GM18907 (cell line): ENCODE data around the gene TMPO.
"Not testable (repeated sequence)": the region's sequence is repeated elsewhere in the genome, so short reads cannot be mapped to it uniquely, and the experiment has no call there.

Source experiments
- ATAC-seq: cut with Tn5 transposase; IDR thresholded peaks from one replicate; pipeline ENCODE4 v1.9.1; 2021; ENCODE audit warnings: mild to moderate bottlenecking, moderate library complexity; ENCODE audit not compliant: unreplicated experiment

The TMPO gene

DNA sequence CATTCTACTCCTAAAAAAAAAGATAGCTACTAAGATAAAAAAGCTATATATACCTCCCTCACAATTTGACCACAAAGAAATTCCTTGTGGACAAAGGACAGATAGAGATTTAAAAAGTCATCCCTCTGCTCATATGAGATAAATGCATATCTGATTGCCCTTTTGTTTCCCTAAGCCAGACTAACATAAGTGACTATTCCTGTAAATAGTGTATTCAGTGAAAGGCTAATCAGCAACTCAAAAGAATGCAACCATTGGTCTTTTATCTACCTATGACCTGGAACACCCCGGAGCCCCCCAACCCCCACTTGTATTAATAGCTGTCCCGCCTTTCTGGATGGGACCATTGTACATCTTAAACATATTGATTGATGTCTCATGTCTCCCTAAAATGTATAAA is 6.3 kb upstream of the TMPO start:
- no peak for ATAC-seq

DNA sequence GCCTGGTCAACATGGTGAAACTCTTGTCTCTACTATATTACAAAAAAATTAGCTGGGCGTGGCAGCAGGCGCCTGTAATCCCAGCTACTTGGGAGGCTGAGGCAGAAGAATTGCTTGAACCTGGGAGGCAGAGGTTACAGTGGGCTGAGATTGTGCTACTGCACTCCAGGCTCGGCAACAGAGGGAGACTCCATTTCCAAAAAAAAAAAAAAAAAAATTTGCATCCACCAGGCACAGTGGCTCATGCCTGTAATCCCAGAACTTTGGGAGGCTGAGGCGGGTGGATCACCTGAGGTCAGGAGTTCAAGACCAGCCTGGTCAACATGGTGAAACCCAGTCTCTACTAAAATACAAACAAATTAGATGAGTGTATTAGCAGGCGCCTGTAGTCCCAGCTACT is 3.6 kb upstream of the TMPO start:
- not testable (repeated sequence) for ATAC-seq

DNA sequence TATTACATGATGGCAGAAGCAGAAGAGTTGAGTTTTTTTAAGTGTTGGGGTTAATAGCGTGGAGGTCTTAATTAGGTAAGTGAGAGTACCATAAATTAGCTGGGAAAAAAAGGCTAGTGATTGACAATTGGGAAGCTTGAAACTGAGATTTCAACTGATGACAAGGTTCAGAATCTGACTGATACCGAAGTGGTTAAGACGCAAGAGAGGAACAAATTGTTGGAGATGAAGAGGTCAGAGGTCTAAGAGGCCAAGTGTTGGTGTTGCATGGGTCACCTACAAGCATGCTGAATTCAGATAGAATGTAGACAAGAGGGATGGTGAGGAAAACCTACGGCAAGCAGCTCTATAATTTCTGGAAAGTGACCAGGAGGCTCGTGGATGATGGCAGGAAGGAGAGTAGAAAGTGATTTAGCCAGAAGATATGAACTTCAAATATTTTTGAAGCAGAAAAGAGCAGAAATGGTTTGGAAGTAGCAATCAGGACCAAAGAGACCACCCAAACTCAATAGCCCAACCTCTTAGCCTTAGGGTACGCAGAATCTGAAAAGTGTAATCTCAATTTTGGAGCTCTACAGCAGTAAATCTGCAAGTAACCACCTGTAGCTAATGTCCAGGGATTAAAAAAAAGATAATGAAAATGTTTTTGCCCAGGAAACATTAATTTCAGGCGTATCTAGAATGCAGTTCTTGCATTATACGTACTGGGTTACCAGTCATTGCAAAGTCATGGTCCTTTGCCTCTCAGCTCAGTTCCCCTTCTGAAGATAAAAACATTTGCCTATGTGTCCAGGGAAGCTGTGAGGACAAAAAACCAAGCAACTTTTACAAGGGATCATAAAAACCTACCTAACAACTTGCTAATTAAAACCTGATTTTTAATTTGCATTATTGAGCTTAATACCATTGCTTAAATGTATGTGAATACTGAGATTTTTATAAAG is 1.7 kb upstream of the TMPO start:
- ATAC-seq: no peak

DNA sequence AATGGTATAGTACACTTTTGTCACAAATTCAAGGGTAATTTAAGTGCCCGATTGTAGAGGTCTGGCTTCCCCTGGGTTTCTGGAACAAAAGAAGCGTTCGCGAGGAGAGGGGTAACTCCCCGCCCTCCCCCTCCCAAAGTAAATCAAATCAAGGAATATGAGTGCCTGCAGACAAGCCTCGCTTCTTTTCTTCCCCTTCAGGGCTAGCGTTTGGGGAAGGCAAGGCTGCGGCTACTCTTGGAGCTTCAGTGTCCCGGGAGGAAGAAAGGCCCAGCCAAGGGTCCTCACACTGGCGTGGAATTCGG is 456 bp upstream of the TMPO start:
- no peak for ATAC-seq

DNA sequence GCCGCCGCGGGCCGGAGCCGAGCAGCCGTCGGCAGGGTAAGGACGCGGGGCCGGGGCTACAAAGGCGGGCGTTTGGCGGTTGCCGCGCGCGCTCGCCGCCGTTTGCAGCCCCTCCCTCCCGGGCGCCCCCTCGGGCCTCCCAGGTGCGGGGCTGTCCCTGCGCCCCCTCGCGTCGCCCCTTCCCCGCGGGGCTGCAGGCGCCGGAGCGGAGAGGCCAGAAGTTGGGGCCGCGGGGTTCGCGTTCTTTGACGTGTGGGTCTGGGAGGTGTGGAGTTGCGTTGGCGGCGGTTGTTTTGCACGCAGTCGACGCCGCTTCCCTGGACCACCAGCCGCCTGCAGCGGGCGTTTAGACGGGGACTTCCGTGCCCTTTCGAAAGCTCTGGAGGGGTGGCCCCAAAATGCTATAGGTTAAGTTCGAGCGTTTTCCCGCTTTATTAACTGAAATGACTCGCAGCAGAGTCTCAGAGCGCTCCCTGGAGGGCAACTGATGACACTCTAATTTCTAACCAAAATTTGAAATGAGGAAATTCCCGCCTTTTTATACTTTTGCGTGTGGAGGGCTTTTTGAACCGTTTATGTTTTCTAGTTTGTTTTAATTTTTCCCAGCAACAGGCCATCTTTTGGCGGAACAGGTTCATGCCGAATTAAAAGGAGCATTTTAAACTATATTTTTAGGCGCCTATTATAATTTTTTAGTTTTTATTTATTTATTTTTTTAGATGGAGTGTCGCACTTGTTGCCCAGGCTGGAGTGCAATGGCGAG is 902 bp downstream of the TMPO start:
- peak; percentile 74 for ATAC-seq

DNA sequence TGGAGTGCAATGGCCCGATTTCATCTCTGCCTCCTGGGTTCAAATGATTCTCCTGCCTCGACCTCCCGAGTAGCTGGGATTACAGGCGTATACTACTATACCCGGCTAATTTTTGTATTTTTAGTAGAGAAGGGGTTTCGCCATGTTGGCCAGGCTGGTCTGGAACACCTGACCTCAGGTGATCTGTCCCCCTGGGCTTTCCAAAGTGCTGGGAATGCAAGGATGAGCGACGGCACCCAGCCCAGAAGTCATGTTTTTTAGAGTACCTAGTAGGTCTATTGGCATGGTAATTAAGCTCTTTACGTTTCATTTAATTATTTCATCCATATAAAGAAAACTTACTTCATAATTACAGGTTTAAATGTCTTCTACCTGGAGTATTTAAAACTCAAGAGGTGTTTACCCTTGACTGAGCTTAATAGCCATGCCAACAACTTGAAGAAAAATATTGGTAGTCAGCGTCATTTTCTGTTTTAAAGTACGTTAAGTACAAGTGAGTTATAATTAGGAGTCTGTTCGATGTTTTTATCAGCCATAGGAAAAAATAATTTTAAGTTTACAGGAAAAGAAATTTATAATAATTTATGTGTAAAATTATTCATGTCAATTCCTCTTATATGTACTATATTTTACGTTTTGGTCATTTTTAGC is 4.0 kb downstream of the TMPO start:
- no peak for ATAC-seq

DNA sequence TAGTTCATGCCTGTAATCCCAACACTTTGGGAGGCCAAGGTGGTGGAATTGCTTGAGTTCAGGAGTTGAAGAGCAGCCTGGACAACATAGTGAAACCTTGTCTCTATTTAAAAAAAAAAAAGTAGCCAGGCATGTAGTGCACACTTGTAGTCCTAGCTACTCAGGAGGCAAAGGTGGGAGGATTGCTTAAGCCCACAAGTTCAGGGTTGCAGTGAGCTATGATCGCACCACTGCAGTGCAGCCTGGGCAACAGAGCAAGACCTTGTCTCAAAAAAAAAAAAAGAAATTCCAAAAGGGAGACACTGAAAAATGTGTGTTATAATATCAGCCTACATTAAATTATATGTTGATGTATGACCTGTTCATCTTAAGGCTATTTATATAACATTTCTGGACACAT is 14.7 kb downstream of the TMPO start:
- ATAC-seq: no peak

DNA sequence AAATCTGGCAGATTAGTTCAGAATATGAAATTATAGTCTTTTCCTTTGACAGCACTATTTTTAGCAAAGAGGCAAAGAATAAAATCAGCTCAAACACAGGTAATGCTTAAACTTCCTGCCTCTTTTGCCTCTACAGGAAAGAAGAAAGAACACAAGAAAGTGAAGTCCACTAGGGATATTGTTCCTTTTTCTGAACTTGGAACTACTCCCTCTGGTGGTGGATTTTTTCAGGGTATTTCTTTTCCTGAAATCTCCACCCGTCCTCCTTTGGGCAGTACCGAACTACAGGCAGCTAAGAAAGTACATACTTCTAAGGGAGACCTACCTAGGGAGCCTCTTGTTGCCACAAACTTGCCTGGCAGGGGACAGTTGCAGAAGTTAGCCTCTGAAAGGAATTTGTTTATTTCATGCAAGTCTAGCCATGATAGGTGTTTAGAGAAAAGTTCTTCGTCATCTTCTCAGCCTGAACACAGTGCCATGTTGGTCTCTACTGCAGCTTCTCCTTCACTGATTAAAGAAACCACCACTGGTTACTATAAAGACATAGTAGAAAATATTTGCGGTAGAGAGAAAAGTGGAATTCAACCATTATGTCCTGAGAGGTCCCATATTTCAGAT is 17.4 kb downstream of the TMPO start:
- no peak for ATAC-seq

DNA sequence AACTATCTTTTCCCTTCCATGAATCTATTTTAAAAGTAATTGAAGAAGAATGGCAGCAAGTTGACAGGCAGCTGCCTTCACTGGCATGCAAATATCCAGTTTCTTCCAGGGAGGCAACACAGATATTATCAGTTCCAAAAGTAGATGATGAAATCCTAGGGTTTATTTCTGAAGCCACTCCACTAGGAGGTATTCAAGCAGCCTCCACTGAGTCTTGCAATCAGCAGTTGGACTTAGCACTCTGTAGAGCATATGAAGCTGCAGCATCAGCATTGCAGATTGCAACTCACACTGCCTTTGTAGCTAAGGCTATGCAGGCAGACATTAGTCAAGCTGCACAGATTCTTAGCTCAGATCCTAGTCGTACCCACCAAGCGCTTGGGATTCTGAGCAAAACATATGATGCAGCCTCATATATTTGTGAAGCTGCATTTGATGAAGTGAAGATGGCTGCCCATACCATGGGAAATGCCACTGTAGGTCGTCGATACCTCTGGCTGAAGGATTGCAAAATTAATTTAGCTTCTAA is 18.4 kb downstream of the TMPO start:
- ATAC-seq: no peak

DNA sequence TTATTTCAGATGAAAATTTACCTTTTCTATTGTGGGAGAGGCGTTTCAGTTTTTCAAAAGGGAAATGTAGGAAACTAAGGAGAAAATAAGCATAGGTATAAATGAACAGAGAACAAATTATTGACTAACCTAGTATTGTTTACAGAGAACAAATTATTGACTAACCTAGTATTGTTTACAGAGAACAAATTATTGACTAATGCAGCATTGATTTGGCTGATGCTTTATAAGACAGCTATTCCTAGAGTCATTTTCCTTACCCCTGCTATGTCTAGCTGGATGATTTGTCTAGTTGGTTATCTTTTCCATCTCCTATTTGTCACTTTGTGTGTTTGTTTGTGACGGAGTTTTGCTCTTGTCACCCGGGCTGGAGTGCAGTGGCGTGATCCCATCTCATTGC is 22.6 kb downstream of the TMPO start:
- ATAC-seq: no peak

DNA sequence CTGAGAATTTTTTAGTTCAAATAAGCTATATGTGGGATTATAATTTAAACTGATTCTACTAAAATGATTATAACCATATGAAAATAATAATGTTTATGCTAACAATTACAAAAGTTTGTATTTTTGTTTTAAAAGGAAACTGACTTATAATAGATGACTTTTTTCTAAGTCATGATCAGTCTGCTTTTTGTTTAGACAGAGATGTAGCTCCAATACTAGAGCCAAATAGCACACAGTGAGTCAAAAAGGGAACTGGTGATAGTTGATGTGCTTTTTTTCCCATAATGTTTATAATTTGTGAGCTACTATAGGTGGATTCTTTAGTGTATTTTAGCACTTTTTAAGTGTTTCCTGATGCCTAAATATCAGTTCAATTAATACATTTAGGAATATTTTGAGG is 28.3 kb downstream of the TMPO start:
- ATAC-seq: no peak

DNA sequence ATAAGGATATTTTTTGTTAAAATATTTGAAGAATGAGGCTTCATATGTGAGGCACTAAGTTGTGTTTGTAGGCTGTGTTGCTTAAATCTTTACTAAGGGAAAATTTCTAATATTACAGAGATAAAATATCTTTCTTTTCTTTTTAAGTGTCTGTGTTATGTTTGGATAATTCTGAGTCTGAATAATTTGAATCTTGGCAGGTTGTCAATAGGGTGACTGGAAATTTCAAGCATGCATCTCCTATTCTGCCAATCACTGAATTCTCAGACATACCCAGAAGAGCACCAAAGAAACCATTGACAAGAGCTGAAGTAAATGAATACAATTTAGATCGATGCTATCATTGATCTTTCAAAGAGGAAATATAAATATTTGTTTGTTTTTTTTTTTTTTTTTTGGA is 29.4 kb downstream of the TMPO start:
- no peak for ATAC-seq

DNA sequence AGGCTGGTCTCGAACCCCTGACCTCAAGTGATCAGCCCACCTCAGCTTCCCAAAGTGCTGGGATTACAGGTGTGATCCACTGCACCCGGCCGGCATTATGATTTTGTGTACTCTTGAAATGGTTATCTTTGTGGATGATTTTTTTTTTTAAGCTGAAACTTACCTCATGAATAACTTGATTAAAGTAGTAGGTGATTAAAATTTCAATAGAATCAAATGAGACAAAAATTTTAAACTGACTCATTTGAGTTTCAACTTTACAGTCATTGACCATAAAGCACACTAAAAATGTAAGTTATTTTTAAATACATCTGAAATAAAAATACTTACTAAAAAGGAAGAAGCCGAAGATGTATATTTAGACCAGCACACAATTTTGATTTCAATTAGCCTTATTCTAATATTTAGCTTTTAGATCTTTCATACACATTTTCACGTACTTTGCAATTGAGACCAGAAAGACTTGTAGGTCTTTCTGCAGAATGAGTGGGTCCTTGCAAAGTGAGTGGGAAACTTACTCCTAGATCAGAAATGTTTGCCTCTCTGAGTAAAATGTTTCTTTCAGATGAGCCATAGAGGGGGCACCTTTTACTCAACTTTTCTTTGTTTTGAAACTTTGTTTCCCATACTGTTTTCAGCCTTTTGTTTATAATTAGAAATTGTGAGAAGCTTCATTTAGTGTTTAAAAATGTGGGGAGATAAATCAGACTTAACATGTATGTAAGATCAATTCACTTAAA is 34.2 kb downstream of the TMPO start:
- ATAC-seq: no peak

DNA sequence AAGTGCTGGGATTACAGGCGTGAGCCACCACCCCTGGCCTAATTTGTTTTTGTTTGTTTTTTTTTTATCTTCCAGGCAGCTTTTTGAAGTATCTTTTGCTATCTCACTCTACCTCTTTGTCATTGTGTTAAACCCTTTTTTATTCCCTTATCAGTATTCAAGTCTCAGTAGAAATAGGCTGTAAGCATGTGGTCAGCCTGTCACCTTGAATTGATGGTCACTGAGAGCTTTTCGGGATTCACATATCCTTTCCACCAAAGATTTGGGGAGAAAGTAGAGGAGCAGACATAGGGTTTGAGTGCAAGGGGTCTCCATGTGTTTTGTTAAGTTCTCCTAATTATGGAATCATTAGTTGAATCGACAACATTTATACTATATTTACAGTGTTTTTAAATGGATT is 36.4 kb downstream of the TMPO start:
- ATAC-seq: no peak

DNA sequence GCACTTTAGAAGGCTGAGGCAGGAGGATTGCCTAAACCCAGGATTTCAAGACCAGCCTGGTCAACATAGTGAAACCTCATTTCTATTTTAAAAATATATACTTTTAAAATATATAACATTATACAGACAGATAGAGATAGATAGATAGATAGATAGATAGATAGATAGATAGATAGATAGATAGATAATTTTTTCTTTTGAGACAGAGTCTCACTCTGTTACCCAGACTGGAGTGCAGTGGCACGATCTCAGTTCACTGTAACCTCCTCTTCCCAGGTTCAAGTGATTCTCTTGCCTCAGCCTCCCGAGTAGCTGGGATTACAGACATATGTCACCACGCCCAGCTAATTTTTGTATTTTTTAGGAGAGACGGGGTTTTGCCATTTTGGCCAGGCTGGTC is 42.7 kb downstream of the TMPO start:
- not testable (repeated sequence) for ATAC-seq

DNA sequence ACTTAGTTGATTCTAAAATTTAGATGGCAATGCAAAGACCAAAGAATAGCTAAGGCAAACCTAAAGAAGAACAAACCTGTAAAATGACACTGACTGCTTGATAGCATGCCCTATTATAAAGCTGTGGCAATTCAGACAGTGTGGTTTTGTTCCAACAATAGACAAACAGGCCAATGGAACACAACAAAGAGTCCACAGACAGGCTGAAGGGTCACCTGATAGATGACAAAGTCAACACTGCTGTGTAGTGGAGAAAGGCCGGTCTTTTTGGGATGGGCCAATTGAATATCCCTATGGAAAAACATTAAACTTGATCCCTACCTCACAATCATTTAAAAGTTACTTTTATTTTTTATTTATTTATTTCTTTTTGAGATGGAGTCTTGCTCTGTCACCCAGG is 44.3 kb downstream of the TMPO start:
- no peak for ATAC-seq

DNA sequence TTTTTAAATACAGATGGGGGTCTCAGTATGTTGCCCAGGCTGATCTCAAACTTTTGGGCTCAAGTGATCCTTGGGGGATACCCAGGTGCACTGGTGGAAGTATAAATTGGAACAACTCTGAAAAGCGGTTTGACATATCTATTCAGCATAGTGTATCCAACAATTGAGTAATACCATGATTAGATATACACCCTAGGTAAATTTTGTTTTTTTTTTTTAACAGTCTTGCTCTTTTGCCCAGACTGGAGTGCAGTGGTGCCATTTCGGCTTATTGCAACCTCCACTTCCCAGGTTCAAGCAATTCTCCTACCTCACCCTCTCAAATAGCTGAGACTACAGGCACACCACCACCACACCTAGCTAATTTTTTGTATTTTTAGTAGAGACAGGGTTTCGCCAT is 46.5 kb downstream of the TMPO start:
- no peak for ATAC-seq

DNA sequence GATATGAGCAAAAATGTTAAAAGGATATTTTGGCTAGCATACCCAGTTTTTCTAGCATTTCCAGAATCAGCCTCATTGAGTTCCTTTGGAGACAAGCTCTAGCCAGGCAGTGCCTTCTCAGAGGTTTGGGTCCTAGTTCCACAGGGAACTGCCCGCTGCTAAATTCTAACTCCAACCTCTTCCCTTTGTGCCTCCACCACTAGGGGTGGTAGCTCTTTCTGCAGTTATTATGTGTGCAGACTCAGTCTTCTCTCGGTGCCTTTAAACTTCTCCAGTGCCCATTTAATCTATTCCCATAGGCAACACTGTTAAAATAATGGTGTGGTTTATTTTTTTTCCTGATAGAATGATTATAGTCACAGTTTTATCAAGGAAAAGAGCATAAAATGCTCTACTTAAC is 56.6 kb downstream of the TMPO start:
- ATAC-seq: no peak

DNA sequence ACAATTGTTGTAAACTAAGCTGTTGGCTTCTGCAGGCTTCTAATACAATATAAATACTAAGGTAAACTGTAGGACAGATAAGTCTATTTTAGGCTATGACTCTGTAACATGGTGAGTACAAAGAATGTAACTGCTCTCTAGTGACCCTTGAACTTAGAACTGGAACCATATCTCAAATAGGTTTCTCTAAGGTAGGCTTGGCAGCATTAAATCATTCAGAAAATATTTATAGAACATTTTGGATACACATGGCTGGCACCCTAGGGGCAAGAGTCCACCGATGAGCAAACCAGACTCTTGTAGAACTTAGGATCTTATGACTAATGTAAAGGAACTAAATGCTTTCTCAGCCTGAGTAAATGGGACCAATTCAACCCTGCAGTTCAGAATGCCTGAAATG is 58.7 kb downstream of the TMPO start:
- no peak for ATAC-seq

DNA sequence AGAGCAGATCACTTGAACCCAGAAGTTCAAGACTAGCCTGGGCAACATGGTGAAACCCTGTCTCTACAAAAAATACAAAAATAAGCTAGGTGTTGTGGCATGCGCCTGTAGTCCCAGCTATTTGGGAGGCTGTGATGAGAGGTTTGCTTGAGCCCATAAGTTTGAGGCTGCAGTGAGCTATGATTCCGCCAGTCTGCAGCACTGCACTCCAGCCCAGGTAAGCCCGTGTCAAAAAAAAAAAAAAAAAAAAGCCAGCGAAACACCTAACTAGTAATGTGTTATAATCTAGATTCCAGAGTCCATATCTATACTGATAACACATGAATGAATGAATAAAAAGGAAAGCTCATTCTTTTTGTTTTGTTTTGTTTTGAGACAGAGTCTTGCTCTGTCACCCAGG is 59.6 kb downstream of the TMPO start:
- no peak for ATAC-seq

DNA sequence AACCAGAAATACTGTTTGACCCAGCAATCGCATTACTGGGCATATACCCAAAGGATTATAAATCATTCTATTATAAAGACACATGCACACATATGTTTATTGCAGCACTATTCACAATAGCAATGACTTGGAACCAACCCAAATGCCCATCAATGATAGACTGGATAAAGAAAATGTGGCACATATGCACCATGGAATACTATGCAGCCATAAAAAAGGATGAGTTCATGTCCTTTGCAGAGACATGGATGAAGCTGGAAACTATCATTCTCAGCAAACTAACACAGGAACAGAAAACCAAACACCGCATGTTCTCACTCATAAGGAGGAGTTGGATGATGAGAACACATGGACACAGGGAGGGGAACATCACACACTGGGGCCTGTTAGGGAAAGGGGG is 61.4 kb downstream of the TMPO start:
- not testable (repeated sequence) for ATAC-seq
